ENCODE measurements around the gene IFT122. TPM values are rescaled to one million over a fixed set of nuclear protein-coding genes. Genes with fewer than 3 reads are reported as not detected.

Gene IFT122
- total and polyA plus RNA-seq, 2 experiments from 2014 or later, result 10.2 to 38.8 TPM

- TF ChIP-seq ZNF462 (CRISPR knock-in tag; IDR thresholded peaks at IDR 0.05) (no peak), ETS1 (IDR thresholded peaks at IDR 0.05) (no peak)
These were observed 21.0 kb downstream of the IFT122 start (continued) for GRCh38 chr3:129461022-129461421.

GRCh38 chr3:129461461-129462146, 21.6 kb downstream of the IFT122 start:
- Histone ChIP-seq H3K36me3 (ENCODE audit: insufficient read depth) (peaks cover 9% of the 10 kb centered on the region; the same call in 1 of the 2 replicates), H2AFZ (no peak overlapping the region), H3K9me2 (ENCODE audit: insufficient read depth) (no peaks in the 10 kb centered on the region), H3K79me2 (replicated peaks; ENCODE audit: insufficient read depth) (no peaks in the 10 kb centered on the region), H4K20me1 (replicated peaks; ENCODE audit: insufficient read depth) (peaks cover 5% of the 10 kb centered on the region; the same call in 1 of the 2 replicates), H3K27ac (ENCODE audit: low read depth) (no peak overlapping the region), H3F3A (replicated peaks; ENCODE audit: low read depth) (no peaks in the 10 kb centered on the region), H3K4me3 (no peak overlapping the region), H3K4me2 (no peak overlapping the region), H3K27me3 (ENCODE audit: insufficient read depth) (no peaks in the 10 kb centered on the region), H3K4me1 (ENCODE audit: insufficient read depth) (no peaks in the 10 kb centered on the region)
- H3K36me3 Mint-ChIP-seq (ENCODE audit: low read depth), result no peaks in the 10 kb centered on the region; the same call in 2 of the 3 replicates
- TF ChIP-seq CTCF (conservative IDR thresholded peaks at IDR 0.05; ENCODE audit: low read depth in 2 of 2), result no peak
- TF ChIP-seq REST (IDR thresholded peaks at IDR 0.05; ENCODE audit: unreplicated experiment), result no peak
- no peak overlapping the region for H3K27ac Mint-ChIP-seq
- ATAC-seq (no peak), DNase-seq (ENCODE audit: low spot score) (no peak)
- H3K9me3 Mint-ChIP-seq, result no peaks in the 10 kb centered on the region
- no peak overlapping the region for H3K4me3 Mint-ChIP-seq
- H3K4me1 Mint-ChIP-seq, result no peaks in the 10 kb centered on the region
- H3K27me3 Mint-ChIP-seq (ENCODE audit: insufficient read depth, low read depth, poor library complexity), result no peaks in the 10 kb centered on the region
